Spleen (tissue), 7 donors: ENCODE data around the gene ABCA3.

ENCODE experiments used
- CTCF ChIP-seq, 11 experiments: fragments of 200-600 bp in 7 of 11; fragments of 450-650 bp in 4 of 11; sonication (generic) in 4 of 11; IDR thresholded peaks in 8 of 11; conservative IDR thresholded peaks in 3 of 11; 1 replicate in 7 of 11; 2 replicates in 4 of 11; pipeline versions ENCODE4 v1.4.0 to v1.8.0; 2016 to 2021; ENCODE audit warnings: antibody characterized with exemption in 11 of 11, inconsistent platforms in 4 of 11, mild to moderate bottlenecking in 1 of 11
- POLR2A ChIP-seq, 3 donors: fragments of 450-650 bp; IDR thresholded peaks; one replicate each; pipeline ENCODE4 v1.5.1; 2017; ENCODE audit warnings: antibody characterized with exemption in 3 of 3, mild to moderate bottlenecking in 1 of 3
- donor health status: DM: no; HTN: no; CAD: no; lungs with moderate emphysema.
- donor health status: DM: no; HTN: no; CAD: no.
- donor health status: DM: no; HTN: no; CAD: no.

- TF ChIP-seq CTCF (IDR thresholded peaks at IDR 0.05 in 8 of 11, conservative IDR thresholded peaks at IDR 0.05 in 3 of 11) (no peak), POLR2A (IDR thresholded peaks at IDR 0.05) (no peak)
Observed at GRCh38 chr16:2339521-2340484, 725 bp downstream of the ABCA3 start.
